ENCODE results near the gene GRM7. TPM values are rescaled to one million over a fixed set of nuclear protein-coding genes. Genes with fewer than 3 reads are reported as not detected.

The GRM7 gene
- total and polyA plus RNA-seq, 4 donors = 0.20 to 1.3 (median 0.80) TPM

DNA sequence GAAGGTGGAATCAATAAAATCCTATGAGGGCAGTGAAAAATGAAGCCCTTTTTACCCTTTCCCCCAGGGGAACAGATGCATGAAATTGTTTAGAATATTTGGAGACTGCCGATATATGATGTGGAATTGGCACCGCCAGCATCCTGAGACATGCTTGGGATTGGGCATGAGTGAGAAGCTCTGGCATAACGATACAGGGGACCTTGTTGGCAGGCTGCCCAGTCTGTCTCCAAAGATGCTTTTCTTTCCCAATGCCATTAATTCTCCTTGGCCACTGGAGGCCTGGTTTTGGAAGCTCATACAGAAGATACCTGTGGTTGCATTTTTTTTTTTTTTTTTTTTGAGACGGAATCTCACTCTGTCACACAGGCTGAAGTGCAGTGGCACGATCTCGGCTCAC, 840.1 kb downstream of the GRM7 start:
- ATAC-seq (ENCODE audit: insufficient read depth, low FRiP score) (no peak), DNase-seq (no peak)
- Histone ChIP-seq H3K27ac (ENCODE audit: low read depth in 1 of 2, low read length in 1 of 2) (no peak overlapping the region), H3K27me3 (ENCODE audit: control insufficient read depth in 3 of 3, insufficient read depth in 3 of 3, low read length in 2 of 3) (no peaks in the 10 kb centered on the region), H3K9ac (ENCODE audit: insufficient read depth in 1 of 2, low read length in 2 of 2) (no peak overlapping the region), H3K4me3 (no peak overlapping the region), H3K9me3 (ENCODE audit: control insufficient read depth in 4 of 4, insufficient read depth in 3 of 4, low read length in 3 of 4) (no peaks in the 10 kb centered on the region), H3K36me3 (ENCODE audit: control insufficient read depth in 4 of 4, insufficient read depth in 4 of 4, low read length in 4 of 4) (no peaks in the 10 kb centered on the region), H3K4me1 (ENCODE audit: control insufficient read depth in 5 of 5, insufficient read depth in 5 of 5, low read length in 5 of 5) (peaks cover 0 to 2% (median 0%) of the 10 kb centered on the region in 5 donors)
- 81 to 84% methylated on average over 6 of the region's 6 CpGs for WGBS, 2 donors
- TF ChIP-seq, protein P1, sequence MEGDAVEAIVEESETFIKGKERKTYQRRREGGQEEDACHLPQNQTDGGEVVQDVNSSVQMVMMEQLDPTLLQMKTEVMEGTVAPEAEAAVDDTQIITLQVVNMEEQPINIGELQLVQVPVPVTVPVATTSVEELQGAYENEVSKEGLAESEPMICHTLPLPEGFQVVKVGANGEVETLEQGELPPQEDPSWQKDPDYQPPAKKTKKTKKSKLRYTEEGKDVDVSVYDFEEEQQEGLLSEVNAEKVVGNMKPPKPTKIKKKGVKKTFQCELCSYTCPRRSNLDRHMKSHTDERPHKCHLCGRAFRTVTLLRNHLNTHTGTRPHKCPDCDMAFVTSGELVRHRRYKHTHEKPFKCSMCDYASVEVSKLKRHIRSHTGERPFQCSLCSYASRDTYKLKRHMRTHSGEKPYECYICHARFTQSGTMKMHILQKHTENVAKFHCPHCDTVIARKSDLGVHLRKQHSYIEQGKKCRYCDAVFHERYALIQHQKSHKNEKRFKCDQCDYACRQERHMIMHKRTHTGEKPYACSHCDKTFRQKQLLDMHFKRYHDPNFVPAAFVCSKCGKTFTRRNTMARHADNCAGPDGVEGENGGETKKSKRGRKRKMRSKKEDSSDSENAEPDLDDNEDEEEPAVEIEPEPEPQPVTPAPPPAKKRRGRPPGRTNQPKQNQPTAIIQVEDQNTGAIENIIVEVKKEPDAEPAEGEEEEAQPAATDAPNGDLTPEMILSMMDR (IDR thresholded peaks at IDR 0.05; ENCODE audit: control extremely low read depth, extremely low read depth) = no peak

DNA sequence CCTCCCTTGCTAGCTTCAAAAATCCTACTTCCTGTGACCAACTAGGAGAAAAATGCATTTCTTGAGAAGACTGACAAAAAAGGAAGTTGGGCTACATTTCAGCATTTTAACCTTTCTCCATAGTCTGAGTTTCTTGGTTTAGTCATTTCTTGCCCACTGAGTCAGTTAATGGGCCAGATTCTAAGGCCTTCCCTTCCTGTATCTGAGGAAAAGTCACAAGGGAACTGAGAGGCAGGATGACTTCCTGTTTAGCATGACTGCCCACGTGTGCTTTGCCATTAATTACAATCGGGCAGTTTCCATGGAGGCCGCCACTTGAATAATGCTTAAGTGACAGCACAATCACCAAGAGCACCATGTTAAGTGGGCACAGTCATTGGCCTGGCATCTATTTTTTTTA, 846.3 kb downstream of the GRM7 start:
- DNase-seq = no peak
- Histone ChIP-seq H3K9ac (ENCODE audit: insufficient read depth in 1 of 2, low read length in 2 of 2) (no peak overlapping the region), H3K4me1 (ENCODE audit: control insufficient read depth in 5 of 5, insufficient read depth in 5 of 5, low read length in 5 of 5) (no peaks in the 10 kb centered on the region), H3K27me3 (ENCODE audit: control insufficient read depth in 3 of 3, insufficient read depth in 3 of 3, low read length in 2 of 3) (no peaks in the 10 kb centered on the region), H3K4me3 (no peak overlapping the region), H3K27ac (ENCODE audit: low read depth in 1 of 2, low read length in 1 of 2) (no peak overlapping the region), H3K36me3 (ENCODE audit: control insufficient read depth in 4 of 4, insufficient read depth in 4 of 4, low read length in 4 of 4) (no peaks in the 10 kb centered on the region), H3K9me3 (ENCODE audit: control insufficient read depth in 4 of 4, insufficient read depth in 3 of 4, low read length in 3 of 4) (no peaks in the 10 kb centered on the region)
- TF ChIP-seq, protein P1 (IDR thresholded peaks at IDR 0.05; ENCODE audit: control extremely low read depth, extremely low read depth) = no peak
- WGBS, 2 donors = 39 to 50% methylated on average over 3 of the region's 3 CpGs
- peak; percentile 69 for ATAC-seq (ENCODE audit: insufficient read depth, low FRiP score)

DNA sequence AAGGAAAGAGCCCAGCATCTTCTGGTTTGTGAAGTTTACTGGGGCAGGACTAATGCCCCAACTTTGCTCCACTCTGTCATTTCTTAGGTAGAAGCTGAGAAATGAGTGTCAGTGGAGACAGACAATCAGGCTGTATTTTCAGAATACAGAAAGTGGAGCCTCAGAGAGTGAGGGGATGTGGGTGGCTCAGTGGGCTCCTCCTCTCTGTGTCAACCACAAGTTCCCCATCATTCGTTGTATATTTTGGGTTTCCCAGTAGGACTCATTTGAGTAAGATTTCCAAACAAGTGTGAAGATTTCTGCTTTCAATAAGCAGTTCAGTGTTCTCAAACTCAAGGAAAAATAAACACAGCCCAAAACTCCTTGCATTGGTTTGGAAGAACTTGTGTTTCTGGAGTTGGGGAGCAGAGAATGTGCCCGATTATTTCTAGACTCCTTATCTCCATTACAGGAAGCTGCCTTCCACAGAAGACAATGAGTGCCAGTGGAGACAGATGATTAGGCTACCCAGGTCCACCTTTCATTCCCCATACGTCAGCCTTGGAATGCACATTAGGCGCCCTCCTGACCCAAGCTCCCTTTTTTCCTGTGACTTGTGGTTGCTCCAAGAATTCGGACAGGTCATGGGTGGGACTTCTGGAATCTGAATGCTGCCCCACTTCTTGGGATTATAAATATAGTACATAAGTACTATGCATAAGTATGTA, 848.6 kb downstream of the GRM7 start:
- ATAC-seq (ENCODE audit: insufficient read depth, low FRiP score) (no peak), DNase-seq (no peak)
- no peaks in the 10 kb centered on the region for H3K9me3 ChIP-seq (ENCODE audit: control insufficient read depth in 4 of 4, insufficient read depth in 3 of 4, low read length in 3 of 4)
- no peak overlapping the region for H3K27ac ChIP-seq (ENCODE audit: low read depth in 1 of 2, low read length in 1 of 2)
- H3K4me1 ChIP-seq (ENCODE audit: control insufficient read depth in 5 of 5, insufficient read depth in 5 of 5, low read length in 5 of 5) = no peaks in the 10 kb centered on the region
- H3K9ac ChIP-seq (ENCODE audit: insufficient read depth in 1 of 2, low read length in 2 of 2) = no peak overlapping the region
- no peak overlapping the region for H3K4me3 ChIP-seq
- 64 to 66% methylated on average over 5 of the region's 5 CpGs for WGBS, 2 donors
- H3K27me3 ChIP-seq (ENCODE audit: control insufficient read depth in 3 of 3, insufficient read depth in 3 of 3, low read length in 2 of 3) = no peaks in the 10 kb centered on the region
- TF ChIP-seq, protein P1 (IDR thresholded peaks at IDR 0.05; ENCODE audit: control extremely low read depth, extremely low read depth) = no peak
- no peaks in the 10 kb centered on the region for H3K36me3 ChIP-seq (ENCODE audit: control insufficient read depth in 4 of 4, insufficient read depth in 4 of 4, low read length in 4 of 4)

DNA sequence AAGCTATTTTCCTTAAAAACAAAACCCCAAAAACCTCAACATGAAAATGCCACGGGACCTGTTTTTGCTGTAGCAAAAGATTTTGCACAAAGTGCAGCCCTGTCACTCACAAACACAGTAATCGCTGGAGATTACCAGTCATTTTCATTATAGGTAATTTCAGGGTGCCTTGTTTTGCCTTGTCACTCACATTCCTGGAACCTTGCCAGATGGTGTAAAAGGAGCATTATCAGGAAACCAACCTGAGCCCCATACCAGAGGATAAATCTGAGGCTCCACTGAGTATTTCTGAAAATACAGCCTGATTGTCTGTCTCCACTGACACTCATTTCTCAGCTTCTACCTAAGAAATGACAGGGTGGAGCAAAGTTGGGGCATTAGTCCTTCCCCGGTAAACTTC, 849.4 kb downstream of the GRM7 start:
- Histone ChIP-seq H3K9me3 (ENCODE audit: control insufficient read depth in 4 of 4, insufficient read depth in 3 of 4, low read length in 3 of 4) (no peaks in the 10 kb centered on the region), H3K4me1 (ENCODE audit: control insufficient read depth in 5 of 5, insufficient read depth in 5 of 5, low read length in 5 of 5) (no peaks in the 10 kb centered on the region), H3K27me3 (ENCODE audit: control insufficient read depth in 3 of 3, insufficient read depth in 3 of 3, low read length in 2 of 3) (no peaks in the 10 kb centered on the region), H3K27ac (ENCODE audit: low read depth in 1 of 2, low read length in 1 of 2) (no peak overlapping the region), H3K36me3 (ENCODE audit: control insufficient read depth in 4 of 4, insufficient read depth in 4 of 4, low read length in 4 of 4) (no peaks in the 10 kb centered on the region), H3K9ac (ENCODE audit: insufficient read depth in 1 of 2, low read length in 2 of 2) (no peak overlapping the region), H3K4me3 (no peak overlapping the region)
- TF ChIP-seq, protein P1 (IDR thresholded peaks at IDR 0.05; ENCODE audit: control extremely low read depth, extremely low read depth) = no peak
- 74 to 79% methylated on average over 3 of the region's 3 CpGs for WGBS, 2 donors
- DNase-seq (no peak), ATAC-seq (ENCODE audit: insufficient read depth, low FRiP score) (no peak)

Data from lung (tissue), 12 donors.